SU-DHL-6 (cell line): ENCODE results near the gene NSMF.

Experiments
- H2AFZ ChIP-seq: fragments of 200-600 bp; sonication (generic); 2 replicates; pipeline ENCODE4 v1.6.1; 2014; ENCODE audit warnings: low read depth, mild to moderate bottlenecking, moderate library complexity, mixed read lengths, antibody characterized with exemption, low read length; ENCODE audit not compliant: severe bottlenecking
- H3F3A ChIP-seq: fragments of 200-600 bp; shearing (Covaris generic); 2 replicates; pipeline ENCODE4 v1.6.0; 2016; ENCODE audit warnings: antibody characterized with exemption, mild to moderate bottlenecking; ENCODE audit not compliant: insufficient read depth
- H3K27ac ChIP-seq: fragments of 200-600 bp; sonication (generic); 2 replicates; pipeline ENCODE4 v1.5.1; 2016; ENCODE audit warnings: low read depth, mild to moderate bottlenecking, low read length, moderate library complexity, mixed read lengths
- H3K27me3 ChIP-seq: fragments of 200-600 bp; sonication (generic), shearing (Covaris generic); 2 replicates; pipeline ENCODE4 v1.6.0; 2014; ENCODE audit warnings: mild to moderate bottlenecking, low read length
- H3K36me3 ChIP-seq: fragments of 200-600 bp; sonication (generic); 2 replicates; pipeline ENCODE4 v1.6.1; 2014; ENCODE audit warnings: mild to moderate bottlenecking, low read length, mixed read lengths
- H3K4me2 ChIP-seq: fragments of 300-600, 200-600 bp; shearing (Covaris generic), sonication (generic); 2 replicates; pipeline ENCODE4 v1.6.0; 2014; ENCODE audit warnings: low read length, low read depth, mild to moderate bottlenecking; ENCODE audit not compliant: poor library complexity, severe bottlenecking
- H3K4me3 ChIP-seq: fragments of 200-600 bp; sonication (generic); 2 replicates; pipeline ENCODE4 v1.5.1; 2014; ENCODE audit warnings: antibody characterized with exemption, low read length, mild to moderate bottlenecking, mixed read lengths; ENCODE audit not compliant: insufficient read depth, poor library complexity, severe bottlenecking
- H3K79me2 ChIP-seq: fragments of 200-600 bp; sonication (generic); 2 replicates; pipeline ENCODE4 v1.6.1; 2014; ENCODE audit warnings: mild to moderate bottlenecking, low read length, moderate library complexity; ENCODE audit not compliant: insufficient read depth
- H3K9ac ChIP-seq: fragments of 200-600 bp; sonication (generic); 2 replicates; pipeline ENCODE4 v1.7.0; 2014; ENCODE audit warnings: mild to moderate bottlenecking, low read length
- H3K9me2 ChIP-seq: fragments of 200-600 bp; sonication (generic); replicated peaks from 2 replicates; pipeline ENCODE4 v1.6.1; 2014; ENCODE audit warnings: low read length; ENCODE audit not compliant: insufficient read depth
- H3K9me3 ChIP-seq: fragments of 200-600 bp; sonication (generic); 2 replicates; pipeline ENCODE4 v1.6.1; 2014; ENCODE audit warnings: low read length, mixed read lengths; ENCODE audit not compliant: insufficient read depth
- H4K20me1 ChIP-seq: fragments of 200-600 bp; sonication (generic); 2 replicates; pipeline ENCODE4 v1.6.1; 2014; ENCODE audit warnings: low read depth, mild to moderate bottlenecking, antibody characterized with exemption, low read length, moderate library complexity, mixed read lengths
- EZH2phosphoT487 ChIP-seq: fragments of 200-600 bp; sonication (generic), shearing (Covaris generic); conservative IDR thresholded peaks from 2 replicates; pipeline ENCODE4 v1.6.1; 2018; ENCODE audit warnings: mild to moderate bottlenecking, antibody characterized with exemption, low read length, moderate library complexity, mixed read lengths
- TF ChIP-seq, protein P1 (sequence below): fragments of 200-600 bp; sonication (generic); IDR thresholded peaks from one replicate; pipeline ENCODE4 v1.5.1; 2017; ENCODE audit warnings: antibody characterized with exemption, mild to moderate bottlenecking, low read length, moderate library complexity; ENCODE audit not compliant: insufficient read depth, poor library complexity, severe bottlenecking

The NSMF gene

DNA sequence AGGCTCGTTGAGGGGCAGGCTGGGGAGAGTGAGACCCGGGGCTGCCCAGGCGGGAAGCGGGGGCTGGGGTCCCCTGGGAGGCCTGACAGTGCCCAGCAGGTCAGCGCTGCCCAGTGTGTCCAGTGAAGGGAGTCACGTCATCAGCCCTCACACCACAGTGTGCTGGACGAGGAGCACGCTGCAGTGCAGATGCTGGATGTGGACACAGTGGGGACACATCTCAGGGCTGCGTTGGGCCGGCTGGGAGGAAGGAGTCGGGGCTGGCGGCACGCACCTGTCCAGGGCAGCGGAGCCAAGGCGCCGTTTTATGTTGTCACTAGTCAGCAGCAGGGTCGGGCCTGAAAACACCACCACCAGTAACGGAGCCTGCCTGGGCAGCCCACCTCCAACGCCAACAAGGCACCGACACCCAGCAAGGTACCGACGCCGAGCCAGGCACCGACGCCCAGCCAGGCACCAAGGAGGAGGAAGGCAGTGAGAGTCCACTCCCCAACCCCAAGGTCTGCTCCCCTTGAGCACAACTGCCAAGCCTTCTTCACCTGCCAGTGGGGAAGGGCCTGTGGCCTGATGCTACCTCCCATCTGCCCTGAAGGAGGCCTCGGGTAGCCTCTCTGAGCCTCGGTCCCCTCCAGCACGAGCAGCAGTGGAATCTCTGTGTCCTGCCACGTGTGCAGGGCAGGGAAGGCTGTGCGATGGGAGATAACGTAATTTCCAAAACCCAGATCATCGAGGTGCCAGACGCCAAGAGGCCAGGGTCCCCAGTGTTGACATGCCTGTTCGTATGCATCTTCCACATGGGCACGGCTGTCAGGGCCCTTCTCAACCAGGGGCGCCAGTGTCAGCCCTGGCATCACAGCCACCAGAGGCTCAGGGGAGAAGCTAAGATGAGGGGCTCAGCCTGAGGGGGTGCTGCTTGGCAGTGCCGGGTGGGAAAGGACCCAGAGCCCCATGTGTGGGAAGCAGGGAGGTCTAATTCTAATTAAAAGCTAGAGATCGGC, 21.9 kb upstream of the NSMF start:
- TF ChIP-seq, protein P1, sequence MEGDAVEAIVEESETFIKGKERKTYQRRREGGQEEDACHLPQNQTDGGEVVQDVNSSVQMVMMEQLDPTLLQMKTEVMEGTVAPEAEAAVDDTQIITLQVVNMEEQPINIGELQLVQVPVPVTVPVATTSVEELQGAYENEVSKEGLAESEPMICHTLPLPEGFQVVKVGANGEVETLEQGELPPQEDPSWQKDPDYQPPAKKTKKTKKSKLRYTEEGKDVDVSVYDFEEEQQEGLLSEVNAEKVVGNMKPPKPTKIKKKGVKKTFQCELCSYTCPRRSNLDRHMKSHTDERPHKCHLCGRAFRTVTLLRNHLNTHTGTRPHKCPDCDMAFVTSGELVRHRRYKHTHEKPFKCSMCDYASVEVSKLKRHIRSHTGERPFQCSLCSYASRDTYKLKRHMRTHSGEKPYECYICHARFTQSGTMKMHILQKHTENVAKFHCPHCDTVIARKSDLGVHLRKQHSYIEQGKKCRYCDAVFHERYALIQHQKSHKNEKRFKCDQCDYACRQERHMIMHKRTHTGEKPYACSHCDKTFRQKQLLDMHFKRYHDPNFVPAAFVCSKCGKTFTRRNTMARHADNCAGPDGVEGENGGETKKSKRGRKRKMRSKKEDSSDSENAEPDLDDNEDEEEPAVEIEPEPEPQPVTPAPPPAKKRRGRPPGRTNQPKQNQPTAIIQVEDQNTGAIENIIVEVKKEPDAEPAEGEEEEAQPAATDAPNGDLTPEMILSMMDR, result no peak
- no peak for TF ChIP-seq EZH2phosphoT487
- H3K9me2 ChIP-seq, result no peaks in the 10 kb centered on the region
- H2AFZ ChIP-seq, result no peak overlapping the region
- no peaks in the 10 kb centered on the region for H3K27me3 ChIP-seq
- no peak overlapping the region for H3K9ac ChIP-seq
- H3K36me3 ChIP-seq, result no peaks in the 10 kb centered on the region
- no peak overlapping the region for H3K4me2 ChIP-seq
- no peaks in the 10 kb centered on the region for H3K79me2 ChIP-seq
- H3F3A ChIP-seq, result no peaks in the 10 kb centered on the region
- no peak overlapping the region for H3K4me3 ChIP-seq
- H3K27ac ChIP-seq, result no peak overlapping the region
- H3K9me3 ChIP-seq, result peaks cover 7% of the 10 kb centered on the region; the same call in 1 of the 2 replicates
- H4K20me1 ChIP-seq, result no peaks in the 10 kb centered on the region

DNA sequence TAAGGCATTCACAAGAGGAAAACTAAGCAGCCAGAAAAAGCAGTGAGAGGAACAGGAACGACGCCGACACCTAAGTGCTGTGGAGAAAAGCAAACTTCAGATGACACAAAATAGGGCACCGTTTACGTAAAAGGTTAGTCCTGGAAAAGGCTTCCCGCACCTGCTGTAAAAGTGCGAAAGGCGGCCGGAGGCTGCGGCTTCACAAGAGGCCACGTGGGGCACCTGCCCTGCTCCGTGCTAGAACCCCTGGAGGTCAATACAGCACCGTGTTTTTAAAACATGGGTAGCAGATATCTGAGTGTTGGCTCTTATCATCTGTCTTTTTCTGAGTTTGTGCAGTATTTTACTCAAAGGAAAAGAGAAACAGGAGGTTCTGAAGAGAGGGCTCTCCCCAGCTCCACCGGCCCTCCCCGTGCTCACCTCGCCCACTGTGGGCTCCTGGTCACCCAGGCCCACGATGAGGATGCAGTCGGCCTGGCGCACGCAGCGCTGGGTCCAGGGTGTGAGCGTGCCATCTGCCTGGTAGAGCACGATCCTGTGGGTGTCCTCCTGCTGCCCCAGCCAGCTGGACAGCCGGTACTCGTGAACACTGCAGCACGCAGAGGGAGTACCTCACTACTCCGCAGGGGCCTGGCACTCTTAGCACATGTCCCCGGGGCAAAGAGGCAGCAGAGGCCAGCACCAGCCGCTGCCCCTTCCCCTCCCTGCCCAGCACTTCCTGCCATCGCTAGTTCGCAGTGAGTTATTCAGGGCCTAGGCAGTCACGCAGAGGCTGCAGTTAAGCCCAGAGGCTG, 21.0 kb upstream of the NSMF start:
- no peak overlapping the region for H3K27ac ChIP-seq

DNA sequence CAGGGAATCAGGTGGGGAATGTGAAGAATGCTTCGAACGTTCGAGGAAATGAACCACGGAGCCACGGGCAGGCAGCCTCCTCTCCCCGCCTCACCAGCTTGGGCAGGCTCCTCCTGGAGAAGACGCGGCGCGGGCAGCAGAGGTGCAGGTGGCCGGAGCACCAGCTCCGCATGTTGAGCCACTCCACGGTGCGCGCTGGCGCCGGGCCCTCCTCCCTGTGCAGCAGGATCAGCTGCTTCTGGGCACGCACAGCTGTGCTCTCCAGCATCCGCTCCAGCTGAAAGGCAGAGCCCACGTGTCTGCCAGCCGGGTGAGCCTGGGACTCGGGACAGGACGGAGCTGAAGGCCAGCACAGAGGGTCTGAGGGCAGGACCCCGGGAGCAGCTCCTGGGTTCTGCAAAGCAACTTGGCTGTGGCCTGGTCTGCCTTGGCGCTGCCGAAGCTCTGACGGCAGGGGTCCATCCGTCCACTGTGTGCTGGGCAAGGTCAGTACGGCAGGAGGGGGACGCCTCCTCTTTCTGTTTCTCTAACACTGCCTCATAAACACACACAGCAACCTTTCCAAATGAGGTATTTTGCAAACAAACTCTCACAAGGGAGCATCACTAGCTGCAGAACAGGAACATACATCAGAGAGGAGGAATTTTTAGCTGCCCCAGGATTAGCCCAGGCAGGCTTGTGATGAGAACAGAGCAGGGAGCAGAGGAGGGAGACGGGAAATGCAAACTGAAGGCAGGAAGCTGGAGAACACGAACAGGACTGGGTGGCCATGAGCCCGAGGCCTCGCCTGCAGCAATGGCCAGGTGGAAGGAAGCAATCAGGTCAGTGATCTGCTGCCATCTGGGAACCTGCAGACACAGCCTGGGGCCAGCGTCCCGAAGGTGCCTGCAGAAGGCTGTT, 20.1 kb upstream of the NSMF start:
- no peak overlapping the region for H3K27ac ChIP-seq
- H3K27me3 ChIP-seq, result no peaks in the 10 kb centered on the region
- H3K9me2 ChIP-seq, result no peaks in the 10 kb centered on the region
- no peaks in the 10 kb centered on the region for H4K20me1 ChIP-seq
- no peak overlapping the region for H2AFZ ChIP-seq
- no peak overlapping the region for H3K4me2 ChIP-seq
- no peaks in the 10 kb centered on the region for H3F3A ChIP-seq
- no peak overlapping the region for H3K9ac ChIP-seq
- H3K79me2 ChIP-seq, result no peaks in the 10 kb centered on the region
- H3K4me3 ChIP-seq, result no peak overlapping the region
- H3K9me3 ChIP-seq, result peaks cover 14% of the 10 kb centered on the region; the same call in 1 of the 2 replicates
- TF ChIP-seq, protein P1, result no peak
- no peak for TF ChIP-seq EZH2phosphoT487
- H3K36me3 ChIP-seq, result no peaks in the 10 kb centered on the region

More for the DNA sequence above, 21.0 kb upstream of the NSMF start:
- Histone ChIP-seq H3K9me3 (peaks cover 11% of the 10 kb centered on the region; the same call in 1 of the 2 replicates), H3K4me2 (no peak overlapping the region), H3F3A (no peaks in the 10 kb centered on the region), H3K4me3 (no peak overlapping the region), H3K27me3 (no peaks in the 10 kb centered on the region), H3K9me2 (no peaks in the 10 kb centered on the region), H2AFZ (no peak overlapping the region), H3K79me2 (no peaks in the 10 kb centered on the region), H3K36me3 (no peaks in the 10 kb centered on the region), H3K9ac (no peak overlapping the region), H4K20me1 (no peaks in the 10 kb centered on the region)
- TF ChIP-seq, protein P1, result no peak
- TF ChIP-seq EZH2phosphoT487, result no peak
